Measurements from ENCODE around the gene MEIS1. TPM values are rescaled to one million over a fixed set of nuclear protein-coding genes. Genes with fewer than 3 reads are reported as not detected.

MEIS1 gene
- total and polyA plus RNA-seq, 4 experiments from 2014 or later = not detected

- POLR2A ChIA-PET (ENCODE audit: partially characterized antibody) = no interaction called here
- Mint-ChIP-seq H3K27ac (no peak overlapping the region), H3K9me3 (peaks cover 0 to 9% (median 0%) of the 10 kb centered on the region in 8 donors), H3K27me3 (peaks cover 6 to 15% of the 10 kb centered on the region in 2 donors), H3K4me3 (no peak overlapping the region), H3K36me3 (peaks cover 0 to 3% of the 10 kb centered on the region in 2 donors), H3K4me1 (no peaks in the 10 kb centered on the region)
- Histone ChIP-seq H3K4me1 (ENCODE audit: insufficient read depth, low read length) (no peaks in the 10 kb centered on the region), H3K4me3 (ENCODE audit: low read length in 2 of 2) (no peak overlapping the region), H3K27me3 (ENCODE audit: insufficient read depth, low read length) (peaks cover 3% of the 10 kb centered on the region), H3K9me3 (ENCODE audit: control insufficient read depth in 1 of 2, low read length in 2 of 2) (no peaks in the 10 kb centered on the region), H3K27ac (ENCODE audit: low read depth, low read length) (no peak overlapping the region), H3K36me3 (ENCODE audit: insufficient read depth, low read length) (no peaks in the 10 kb centered on the region)
- CTCF ChIA-PET (ENCODE audit: partially characterized antibody) = no interaction called here
- DNase-seq = no peak
- intact Hi-C loops (cut with micrococcal nuclease) = no loop called here
These were observed 12.8 kb downstream of the MEIS1 start for GRCh38 chr2:66447677-66448076.

- ChIA-PET POLR2A (ENCODE audit: partially characterized antibody) (no interaction called here), CTCF (ENCODE audit: partially characterized antibody) (no interaction called here)
- H3K27me3 Mint-ChIP-seq = peaks cover 6 to 10% of the 10 kb centered on the region in 2 donors
- Histone ChIP-seq H3K27ac (ENCODE audit: low read depth, low read length) (no peak overlapping the region), H3K36me3 (ENCODE audit: insufficient read depth, low read length) (no peaks in the 10 kb centered on the region), H3K4me1 (ENCODE audit: insufficient read depth, low read length) (no peaks in the 10 kb centered on the region), H3K27me3 (ENCODE audit: insufficient read depth, low read length) (peaks cover 3% of the 10 kb centered on the region), H3K4me3 (ENCODE audit: low read length in 2 of 2) (no peak overlapping the region), H3K9me3 (ENCODE audit: control insufficient read depth in 1 of 2, low read length in 2 of 2) (no peaks in the 10 kb centered on the region)
- no peak overlapping the region for H3K4me3 Mint-ChIP-seq
- no peak for DNase-seq
- H3K36me3 Mint-ChIP-seq = peaks cover 0 to 3% of the 10 kb centered on the region in 2 donors
- no peak overlapping the region for H3K27ac Mint-ChIP-seq
- peaks cover 0 to 8% (median 0%) of the 10 kb centered on the region in 8 donors for H3K9me3 Mint-ChIP-seq
- intact Hi-C loops (cut with micrococcal nuclease) = no loop called here
- no peaks in the 10 kb centered on the region for H3K4me1 Mint-ChIP-seq
These were observed 13.4 kb downstream of the MEIS1 start for GRCh38 chr2:66448136-66448991.

DNA sequence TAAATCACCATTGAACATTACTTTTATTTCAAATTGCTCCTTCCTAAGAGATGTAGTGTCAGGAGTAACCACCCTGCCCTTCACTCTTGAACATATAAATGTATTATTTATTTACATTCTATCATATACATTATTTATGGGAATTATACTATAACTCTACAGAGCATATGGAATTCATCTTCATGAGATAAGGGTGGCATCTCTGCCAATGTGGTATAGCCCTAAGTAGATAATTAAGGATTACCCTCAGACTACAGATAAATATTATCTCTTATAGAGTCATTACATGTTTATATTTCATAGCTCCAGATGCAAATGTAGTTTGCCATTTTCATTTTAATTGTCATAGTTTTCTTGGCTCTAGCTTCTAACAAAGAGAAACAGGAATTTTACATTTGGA, 17.3 kb downstream of the MEIS1 start:
- Histone ChIP-seq H3K4me3 (ENCODE audit: low read length in 2 of 2) (no peak overlapping the region), H3K27me3 (ENCODE audit: insufficient read depth, low read length) (no peaks in the 10 kb centered on the region), H3K27ac (ENCODE audit: low read depth, low read length) (no peak overlapping the region), H3K36me3 (ENCODE audit: insufficient read depth, low read length) (no peaks in the 10 kb centered on the region), H3K4me1 (ENCODE audit: insufficient read depth, low read length) (no peaks in the 10 kb centered on the region), H3K9me3 (ENCODE audit: control insufficient read depth in 1 of 2, low read length in 2 of 2) (no peaks in the 10 kb centered on the region)
- Mint-ChIP-seq H3K27me3 (peaks cover 3 to 5% of the 10 kb centered on the region in 2 donors), H3K27ac (no peak overlapping the region), H3K9me3 (peaks cover 0 to 5% (median 0%) of the 10 kb centered on the region in 8 donors), H3K4me1 (no peaks in the 10 kb centered on the region), H3K36me3 (no peaks in the 10 kb centered on the region), H3K4me3 (no peak overlapping the region)
- DNase-seq = no peak
- POLR2A ChIA-PET (ENCODE audit: partially characterized antibody) = no interaction called here
- CTCF ChIA-PET (ENCODE audit: partially characterized antibody) = no interaction called here
- intact Hi-C loops (cut with micrococcal nuclease) = no loop called here

DNA sequence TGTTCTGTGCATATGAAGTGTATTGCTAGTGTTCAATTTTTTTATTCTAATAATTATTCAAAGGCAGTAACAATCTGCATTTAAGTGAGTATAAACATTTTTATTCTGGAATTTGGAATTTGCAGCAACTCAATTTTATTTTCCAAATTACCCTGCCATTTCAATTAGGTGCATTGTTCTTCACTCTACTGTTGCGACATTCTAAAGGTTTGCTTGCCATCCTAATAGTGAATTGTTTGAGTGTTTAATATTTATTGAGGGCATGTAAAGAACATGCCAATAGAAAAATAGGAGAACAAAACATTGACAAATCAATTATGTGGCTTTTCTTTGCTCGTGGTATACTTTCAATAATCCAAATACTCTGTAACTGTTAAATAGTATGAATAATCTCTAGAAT, 18.0 kb downstream of the MEIS1 start:
- H3K4me1 Mint-ChIP-seq = no peaks in the 10 kb centered on the region
- H3K9me3 Mint-ChIP-seq = peaks cover 0 to 2% (median 0%) of the 10 kb centered on the region in 8 donors
- Histone ChIP-seq H3K27ac (ENCODE audit: low read depth, low read length) (no peak overlapping the region), H3K9me3 (ENCODE audit: control insufficient read depth in 1 of 2, low read length in 2 of 2) (no peaks in the 10 kb centered on the region), H3K36me3 (ENCODE audit: insufficient read depth, low read length) (no peaks in the 10 kb centered on the region), H3K27me3 (ENCODE audit: insufficient read depth, low read length) (no peaks in the 10 kb centered on the region), H3K4me1 (ENCODE audit: insufficient read depth, low read length) (no peaks in the 10 kb centered on the region), H3K4me3 (ENCODE audit: low read length in 2 of 2) (no peak overlapping the region)
- ChIA-PET POLR2A (ENCODE audit: partially characterized antibody) (no interaction called here), CTCF (ENCODE audit: partially characterized antibody) (no interaction called here)
- DNase-seq = no peak
- H3K27me3 Mint-ChIP-seq = no peaks in the 10 kb centered on the region
- no peak overlapping the region for H3K4me3 Mint-ChIP-seq
- no peaks in the 10 kb centered on the region for H3K36me3 Mint-ChIP-seq
- intact Hi-C loops (cut with micrococcal nuclease) = no loop called here
- H3K27ac Mint-ChIP-seq = no peak overlapping the region

DNA sequence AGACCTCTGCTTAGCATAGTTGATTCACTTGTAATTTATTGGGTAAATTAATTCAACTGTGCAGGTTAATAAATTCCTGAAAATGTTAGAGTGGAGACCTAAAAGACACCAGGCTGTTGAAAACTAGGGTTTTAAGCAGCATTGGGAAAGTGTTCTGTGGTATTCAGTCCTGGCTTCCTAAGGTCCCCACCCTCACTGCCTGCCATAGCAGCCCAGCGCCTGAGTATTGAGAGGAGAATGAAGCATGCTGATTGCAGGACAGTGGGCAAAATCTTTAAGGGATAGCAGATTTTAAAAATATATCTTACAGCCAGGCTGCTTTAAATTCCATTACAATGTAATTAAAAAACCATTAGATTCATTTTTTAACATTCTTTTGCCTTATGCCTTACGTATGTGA, 20.6 kb downstream of the MEIS1 start:
- Histone ChIP-seq H3K4me3 (ENCODE audit: low read length in 2 of 2) (no peak overlapping the region), H3K27ac (ENCODE audit: low read depth, low read length) (no peak overlapping the region), H3K9me3 (ENCODE audit: control insufficient read depth in 1 of 2, low read length in 2 of 2) (no peaks in the 10 kb centered on the region), H3K27me3 (ENCODE audit: insufficient read depth, low read length) (no peaks in the 10 kb centered on the region), H3K4me1 (ENCODE audit: insufficient read depth, low read length) (no peaks in the 10 kb centered on the region), H3K36me3 (ENCODE audit: insufficient read depth, low read length) (no peaks in the 10 kb centered on the region)
- H3K4me3 Mint-ChIP-seq = no peak overlapping the region
- no peaks in the 10 kb centered on the region for H3K4me1 Mint-ChIP-seq
- ChIA-PET CTCF (ENCODE audit: partially characterized antibody) (no interaction called here), POLR2A (ENCODE audit: partially characterized antibody) (no interaction called here)
- no peak for DNase-seq
- peaks cover 0 to 2% of the 10 kb centered on the region in 2 donors for H3K27me3 Mint-ChIP-seq
- peaks cover 0 to 8% (median under 1%) of the 10 kb centered on the region in 8 donors for H3K9me3 Mint-ChIP-seq
- H3K27ac Mint-ChIP-seq = no peak overlapping the region
- intact Hi-C loops (cut with micrococcal nuclease) = no loop called here
- H3K36me3 Mint-ChIP-seq = no peaks in the 10 kb centered on the region

GRCh38 chr2:66456183-66457041, 21.5 kb downstream of the MEIS1 start:
- CTCF ChIA-PET (ENCODE audit: partially characterized antibody) = no interaction called here
- Mint-ChIP-seq H3K27ac (no peak overlapping the region), H3K36me3 (no peaks in the 10 kb centered on the region), H3K27me3 (peaks cover 0 to 2% of the 10 kb centered on the region in 2 donors), H3K4me1 (no peaks in the 10 kb centered on the region), H3K9me3 (peaks cover 0 to 8% (median under 1%) of the 10 kb centered on the region in 8 donors), H3K4me3 (no peak overlapping the region)
- no peak overlapping the region for H3K27ac ChIP-seq (ENCODE audit: low read depth, low read length)
- intact Hi-C loops (cut with micrococcal nuclease) = no loop called here
- DNase-seq = no peak
- no peaks in the 10 kb centered on the region for H3K4me1 ChIP-seq (ENCODE audit: insufficient read depth, low read length)
- POLR2A ChIA-PET (ENCODE audit: partially characterized antibody) = no interaction called here
- H3K27me3 ChIP-seq (ENCODE audit: insufficient read depth, low read length) = no peaks in the 10 kb centered on the region
- no peaks in the 10 kb centered on the region for H3K9me3 ChIP-seq (ENCODE audit: control insufficient read depth in 1 of 2, low read length in 2 of 2)
- H3K36me3 ChIP-seq (ENCODE audit: insufficient read depth, low read length) = no peaks in the 10 kb centered on the region
- H3K4me3 ChIP-seq (ENCODE audit: low read length in 2 of 2) = no peak overlapping the region

- H3K9me3 Mint-ChIP-seq = peaks cover 0 to 8% (median 2%) of the 10 kb centered on the region in 8 donors
- ChIA-PET CTCF (ENCODE audit: partially characterized antibody) (no interaction called here), POLR2A (ENCODE audit: partially characterized antibody) (no interaction called here)
- intact Hi-C loops (cut with micrococcal nuclease) = no loop called here
- no peak overlapping the region for H3K4me3 ChIP-seq (ENCODE audit: low read length in 2 of 2)
- no peaks in the 10 kb centered on the region for H3K4me1 ChIP-seq (ENCODE audit: insufficient read depth, low read length)
- no peak for DNase-seq
- H3K9me3 ChIP-seq (ENCODE audit: control insufficient read depth in 1 of 2, low read length in 2 of 2) = no peaks in the 10 kb centered on the region
- H3K36me3 ChIP-seq (ENCODE audit: insufficient read depth, low read length) = no peaks in the 10 kb centered on the region
- no peak overlapping the region for H3K27ac ChIP-seq (ENCODE audit: low read depth, low read length)
- no peak overlapping the region for H3K27ac Mint-ChIP-seq
- no peak overlapping the region for H3K4me3 Mint-ChIP-seq
- peaks cover 0 to 4% of the 10 kb centered on the region in 2 donors for H3K27me3 Mint-ChIP-seq
- H3K4me1 Mint-ChIP-seq = no peaks in the 10 kb centered on the region
- no peaks in the 10 kb centered on the region for H3K36me3 Mint-ChIP-seq
- H3K27me3 ChIP-seq (ENCODE audit: insufficient read depth, low read length) = no peaks in the 10 kb centered on the region
These were observed 22.6 kb downstream of the MEIS1 start for GRCh38 chr2:66457545-66457944.
